Thyroid gland (tissue), 4 donors: Measurements from ENCODE around the gene NCBP3.

Experiments used
- CTCF ChIP-seq, 6 experiments: fragments of 200-600 bp in 3 of 6; fragments of 450-650 bp in 3 of 6; sonication (generic) in 3 of 6; IDR thresholded peaks; one replicate each; pipeline ENCODE4 v1.5.1; 2016 to 2019; ENCODE audit warnings: antibody characterized with exemption in 6 of 6, mild to moderate bottlenecking in 2 of 6, inconsistent platforms in 1 of 6, moderate library complexity in 1 of 6
- POLR2A ChIP-seq, 2 donors: fragments of 450-650 bp; IDR thresholded peaks; one replicate each; pipeline ENCODE4 v1.6.1; 2017; ENCODE audit warnings: antibody characterized with exemption in 2 of 2, mild to moderate bottlenecking in 2 of 2, moderate library complexity in 1 of 2

GRCh38 chr17:3887394-3887793 lies 41.3 kb upstream of the NCBP3 start:
- TF ChIP-seq POLR2A (IDR thresholded peaks at IDR 0.05) (no peak), CTCF (IDR thresholded peaks at IDR 0.05) (no peak)
